HCT116 (cell line): ENCODE data around the gene PF4V1. TPM values are rescaled to one million over a fixed set of nuclear protein-coding genes. Genes with fewer than 3 reads are reported as not detected.
A peak's percentile ranks its signal among the peaks of the same experiment; 100 is the strongest.

Experiments used
- ATAC-seq: fragments of 200-7000 bp; cut with Tn5 transposase; 2 replicates; pipeline ENCODE4 v1.9.1; 2020; ENCODE audit warnings: mild to moderate bottlenecking, moderate library complexity
- BruUV-seq: library from RNA; stranded (reverse); fragments of 400-500 nt; replicated peaks from 2 replicates; lab custom pipeline; 2021; lab: Mats Ljungman, UMichigan
- CTCF ChIA-PET: fragments of 300-600 bp; sonication (Branson Sonifier 250); formaldehyde crosslinking; loops from one replicate; lab custom pipeline; 2021; ENCODE audit warnings: antibody characterized with exemption; lab: Charles Lee
- POLR2A ChIA-PET: fragments of 300-600, 350-600 bp; sonication (Branson Sonifier 250); formaldehyde crosslinking; loops from one replicate; lab custom pipeline; 2021; ENCODE audit warnings: antibody characterized with exemption; lab: Charles Lee
- RAD21 ChIA-PET, 2 experiments: fragments of 300-600 bp; sonication (Branson Sonifier 250); formaldehyde crosslinking; loops; one replicate each; lab custom pipeline; 2023; ENCODE audit warnings: low total read pairs in 2 of 2; ENCODE audit not compliant: uncharacterized antibody in 2 of 2, unreplicated experiment in 2 of 2, low non-redundant PET in 1 of 2; lab: Charles Lee
- DNase-seq: peaks from one replicate; pipeline ENCODE4 v3.0.0-alpha.2; 2010; ENCODE audit warnings: low read depth, low spot score
- H2AFZ ChIP-seq: fragments of 200-600 bp; shearing (Covaris generic), sonication (generic); 2 replicates; pipeline ENCODE4 v1.6.1; 2017; ENCODE audit warnings: low read depth, mixed run types, mixed read lengths, antibody characterized with exemption, low read length; ENCODE audit not compliant: poor library complexity, severe bottlenecking
- H3K27ac ChIP-seq: 2 replicates; pipeline ENCODE4 v1.5.1; 2012; ENCODE audit warnings: low read depth, low read length
- H3K27me3 ChIP-seq: fragments of 200-600 bp; sonication (generic); 2 replicates; pipeline ENCODE4 v1.6.1; 2016; ENCODE audit warnings: mixed run types, low read length, mixed read lengths; ENCODE audit not compliant: insufficient read depth
- H3K36me3 ChIP-seq, 2 experiments: fragments of 200-500 bp in 1 of 2; fragments of 200-600 bp in 1 of 2; sonication (Bioruptor generic) in 1 of 2; sonication (generic) in 1 of 2; 2 replicates each; pipeline versions ENCODE4 v1.5.1 to v1.6.1; 2014 to 2016; ENCODE audit warnings: low read length in 2 of 2, inconsistent platforms in 1 of 2, mixed read lengths in 1 of 2, mixed run types in 1 of 2; ENCODE audit not compliant: insufficient read depth in 2 of 2, control insufficient read depth in 1 of 2
- H3K4me1 ChIP-seq, 2 experiments: fragments of 200-600 bp in 1 of 2; sonication (generic) in 1 of 2; 2 replicates each; pipeline versions ENCODE4 v1.5.1 to v1.6.1; 2012 to 2017; ENCODE audit warnings: low read length in 2 of 2, inconsistent platforms in 1 of 2, mild to moderate bottlenecking in 1 of 2, mixed read lengths in 1 of 2, mixed run types in 1 of 2, moderate library complexity in 1 of 2; ENCODE audit not compliant: insufficient read depth in 2 of 2, control insufficient read depth in 1 of 2
- H3K4me2 ChIP-seq: fragments of 200-600 bp; sonication (generic); 2 replicates; pipeline ENCODE4 v1.6.1; 2017; ENCODE audit warnings: mixed run types, low read length, mixed read lengths
- H3K4me3 ChIP-seq, 2 experiments: fragments of 200-600 bp in 1 of 2; sonication (generic) in 1 of 2; replicated peaks in 1 of 2; 2 replicates each; pipeline ENCODE4 v1.5.1; 2011 to 2016; ENCODE audit warnings: low read length in 2 of 2, control low read depth in 1 of 2, low read depth in 1 of 2, mild to moderate bottlenecking in 1 of 2, mixed read lengths in 1 of 2, mixed run types in 1 of 2
- H3K79me2 ChIP-seq: fragments of 200-600 bp; sonication (generic); 2 replicates; pipeline ENCODE4 v1.6.1; 2017; ENCODE audit warnings: mild to moderate bottlenecking, mixed run types, low read length, moderate library complexity, mixed read lengths; ENCODE audit not compliant: insufficient read depth
- H3K9ac ChIP-seq: fragments of 200-600 bp; sonication (generic); 2 replicates; pipeline ENCODE4 v1.6.1; 2016; ENCODE audit warnings: low read length, mixed read lengths
- H3K9me2 ChIP-seq: fragments of 200-600 bp; sonication (generic), shearing (Covaris generic); 2 replicates; pipeline ENCODE4 v1.6.1; 2017; ENCODE audit warnings: mixed run types, mild to moderate bottlenecking, moderate library complexity; ENCODE audit not compliant: insufficient read depth
- H3K9me3 ChIP-seq, 2 experiments: fragments of 200-500 bp in 1 of 2; fragments of 200-600 bp in 1 of 2; sonication (Bioruptor generic) in 1 of 2; sonication (generic) in 1 of 2; 2 replicates each; pipeline ENCODE4 v1.6.1; 2014 to 2017; ENCODE audit warnings: low read length in 2 of 2, mixed read lengths in 2 of 2, inconsistent platforms in 1 of 2, low read depth in 1 of 2, mild to moderate bottlenecking in 1 of 2, mixed run types in 1 of 2, moderate library complexity in 1 of 2; ENCODE audit not compliant: control insufficient read depth in 1 of 2, insufficient read depth in 1 of 2
- H4K20me1 ChIP-seq: fragments of 200-600 bp; sonication (generic), shearing (Covaris generic); 2 replicates; pipeline ENCODE4 v1.6.1; 2017; ENCODE audit warnings: mixed run types, mild to moderate bottlenecking, moderate library complexity; ENCODE audit not compliant: insufficient read depth
- CBX3 ChIP-seq: IDR thresholded peaks from 2 replicates; pipeline ENCODE4 v1.6.1; 2012; ENCODE audit warnings: low read depth
- CTCF ChIP-seq, 3 experiments: fragments of 200-600 bp in 1 of 3; sonication (generic) in 1 of 3; IDR thresholded peaks in 2 of 3; conservative IDR thresholded peaks in 1 of 3; 2 replicates each; pipeline ENCODE4 v1.5.1; 2012 to 2017; ENCODE audit warnings: low read depth in 2 of 3, low read length in 2 of 3, antibody characterized with exemption in 1 of 3, borderline replicate concordance in 1 of 3, control low read depth in 1 of 3, mild to moderate bottlenecking in 1 of 3, mixed read lengths in 1 of 3, mixed run types in 1 of 3, moderate library complexity in 1 of 3; ENCODE audit not compliant: insufficient read depth in 1 of 3
- EGR1 ChIP-seq: IDR thresholded peaks from 2 replicates; pipeline ENCODE4 v1.6.1; 2012; ENCODE audit warnings: low read depth
- ELF1 ChIP-seq: IDR thresholded peaks from 2 replicates; pipeline ENCODE4 v1.6.1; 2012; ENCODE audit warnings: low read depth, borderline replicate concordance
- JUND ChIP-seq: IDR thresholded peaks from 2 replicates; pipeline ENCODE4 v1.6.1; 2012
- REST ChIP-seq: IDR thresholded peaks from 2 replicates; pipeline ENCODE4 v1.6.1; 2012; ENCODE audit warnings: low read depth
- SP1 ChIP-seq: IDR thresholded peaks from 2 replicates; pipeline ENCODE4 v1.6.1; 2012; ENCODE audit warnings: low read depth
- YY1 ChIP-seq: IDR thresholded peaks from 2 replicates; pipeline ENCODE4 v1.6.1; 2011; ENCODE audit warnings: low read length, low read depth, moderate library complexity, mild to moderate bottlenecking; ENCODE audit not compliant: insufficient replicate concordance; ENCODE audit errors: extremely low read depth
- ZBTB33 ChIP-seq: IDR thresholded peaks from 2 replicates; pipeline ENCODE4 v1.6.1; 2011; ENCODE audit warnings: mild to moderate bottlenecking, low read length, moderate library complexity; ENCODE audit not compliant: insufficient replicate concordance; ENCODE audit errors: extremely low read depth
- intact Hi-C: fragments of 100-400 bp; cut with micrococcal nuclease; formaldehyde crosslinking; loops from 2 replicates; pipeline ENCODE4 v1.10.0; 2022
- total RNA-seq: library from RNA; stranded (reverse); gene quantifications from one replicate; pipeline ENCODE4 v1.2.1, GENCODE V29; 2021; ENCODE audit not compliant: unreplicated experiment

PF4V1 gene
- total RNA-seq, 1 experiment from 2014 or later, result not detected

GRCh38 chr4:73815145-73815544 lies 38.0 kb upstream of the PF4V1 start:
- H3K4me1 ChIP-seq, result no peaks in the 10 kb centered on the region
- ChIA-PET CTCF (no interaction called here), RAD21 (no interaction called here), POLR2A (no interaction called here)
- DNase-seq, result no peak
- no peaks in the 10 kb centered on the region for H3K27me3 ChIP-seq
- no peak overlapping the region for H3K4me3 ChIP-seq
- intact Hi-C loops, result no loop called here
- H4K20me1 ChIP-seq, result no peaks in the 10 kb centered on the region
- H3K9me2 ChIP-seq, result peaks cover 5% of the 10 kb centered on the region
- BruUV-seq, result no TSS peak
- no peaks in the 10 kb centered on the region for H3K36me3 ChIP-seq
- TF ChIP-seq SP1, result no peak
- no peak for TF ChIP-seq CTCF (IDR thresholded peaks at IDR 0.05 in 2 of 3, conservative IDR thresholded peaks at IDR 0.05 in 1 of 3; ENCODE audit: borderline replicate concordance in 1 of 3, insufficient read depth in 1 of 3, low read depth in 2 of 3, low read length in 2 of 3)
- TF ChIP-seq JUND, result no peak
- no peak for TF ChIP-seq EGR1
- no peak for TF ChIP-seq CBX3
- no peak for TF ChIP-seq ELF1
- H3K9ac ChIP-seq, result no peak overlapping the region
- no peak for ATAC-seq
- H3K4me2 ChIP-seq, result no peak overlapping the region
- no peaks in the 10 kb centered on the region for H3K79me2 ChIP-seq
- no peak overlapping the region for H3K27ac ChIP-seq
- H2AFZ ChIP-seq, result no peak overlapping the region
- H3K9me3 ChIP-seq, result no peaks in the 10 kb centered on the region

GRCh38 chr4:73816814-73817213 lies 36.3 kb upstream of the PF4V1 start:
- Histone ChIP-seq H3K27me3 (no peaks in the 10 kb centered on the region), H3K9ac (no peak overlapping the region), H3K9me2 (no peaks in the 10 kb centered on the region; the same call in 1 of the 2 replicates), H3K4me2 (no peak overlapping the region), H3K9me3 (no peaks in the 10 kb centered on the region), H2AFZ (no peak overlapping the region), H4K20me1 (no peaks in the 10 kb centered on the region), H3K4me1 (no peaks in the 10 kb centered on the region), H3K79me2 (no peaks in the 10 kb centered on the region), H3K36me3 (no peaks in the 10 kb centered on the region), H3K4me3 (no peak overlapping the region), H3K27ac (no peak overlapping the region)
- ATAC-seq (no peak), DNase-seq (no peak)
- intact Hi-C loops, result no loop called here
- POLR2A ChIA-PET, result no interaction called here
- CTCF ChIA-PET, result no interaction called here
- no TSS peak for BruUV-seq
- RAD21 ChIA-PET, result no interaction called here
- TF ChIP-seq JUND, result peak; percentile 29
- no peak for TF ChIP-seq SP1
- TF ChIP-seq ZBTB33, result no peak
- no peak for TF ChIP-seq YY1
- TF ChIP-seq EGR1, result no peak
- no peak for TF ChIP-seq REST
